ENCODE data around the gene DDI2.
A peak's percentile ranks its signal among the peaks of the same experiment; 100 is the strongest.
"Not testable (repeated sequence)": the region's sequence is repeated elsewhere in the genome, so short reads cannot be mapped to it uniquely, and the experiment has no call there.

DDI2 gene

GRCh38 chr1:15584489-15585363, 32.5 kb upstream of the DDI2 start, which contains the start of gene AGMAT:
AGMAT (minus strand) TSS chr1:15585051; CDS start chr1:15584967, 84 bp downstream.
- no peak within 1 kb of the TSS for H3K27ac ChIP-seq (ENCODE audit: low read depth, low read length)
- no peak within 1 kb of the TSS for H3K9ac ChIP-seq (ENCODE audit: low read length)
- H3K4me3 ChIP-seq (ENCODE audit: low read length) = peak within 1 kb of the TSS; percentile 68
- H3K4me1 ChIP-seq (ENCODE audit: control insufficient read depth, insufficient read depth, low read length) = no peaks in the 10 kb centered on the region
- no peaks in the 10 kb centered on the region for H3K27me3 ChIP-seq (ENCODE audit: control insufficient read depth, insufficient read depth, low read length)
- H3K36me3 ChIP-seq (ENCODE audit: control insufficient read depth, insufficient read depth, low read length) = no peaks in the 10 kb centered on the region

DNA sequence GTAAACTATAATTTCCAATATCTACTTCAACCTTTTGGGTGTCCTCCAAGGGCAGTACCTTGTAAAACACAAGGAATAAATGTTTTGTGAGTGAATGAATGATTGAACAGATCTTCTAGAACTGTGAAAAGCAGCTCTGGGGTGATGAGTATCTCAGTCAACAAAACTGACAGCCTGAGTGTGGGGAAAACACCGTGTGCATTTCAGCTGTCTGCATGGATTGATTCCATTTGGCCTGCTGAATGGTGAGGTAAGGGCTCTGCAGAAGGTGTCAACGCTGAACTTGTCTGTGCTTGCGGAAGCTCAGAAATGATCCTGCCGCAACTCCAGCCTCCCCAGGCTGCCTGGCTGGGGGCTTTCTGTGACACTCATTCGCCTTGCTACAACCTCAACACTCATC, 25.0 kb upstream of the DDI2 start:
- Histone ChIP-seq H3K4me3 (ENCODE audit: low read length) (no peak overlapping the region), H3K4me1 (ENCODE audit: control insufficient read depth, insufficient read depth, low read length) (no peaks in the 10 kb centered on the region), H3K27ac (ENCODE audit: low read depth, low read length) (no peak overlapping the region), H3K9ac (ENCODE audit: low read length) (no peak overlapping the region), H3K36me3 (ENCODE audit: control insufficient read depth, insufficient read depth, low read length) (no peaks in the 10 kb centered on the region), H3K27me3 (ENCODE audit: control insufficient read depth, insufficient read depth, low read length) (no peaks in the 10 kb centered on the region)

GRCh38 chr1:15595809-15596617, 21.2 kb upstream of the DDI2 start:
- Histone ChIP-seq H3K27ac (ENCODE audit: low read depth, low read length) (no peak overlapping the region), H3K9ac (ENCODE audit: low read length) (no peak overlapping the region), H3K36me3 (ENCODE audit: control insufficient read depth, insufficient read depth, low read length) (no peaks in the 10 kb centered on the region), H3K4me1 (ENCODE audit: control insufficient read depth, insufficient read depth, low read length) (no peaks in the 10 kb centered on the region), H3K27me3 (ENCODE audit: control insufficient read depth, insufficient read depth, low read length) (no peaks in the 10 kb centered on the region), H3K4me3 (ENCODE audit: low read length) (no peak overlapping the region)

DNA sequence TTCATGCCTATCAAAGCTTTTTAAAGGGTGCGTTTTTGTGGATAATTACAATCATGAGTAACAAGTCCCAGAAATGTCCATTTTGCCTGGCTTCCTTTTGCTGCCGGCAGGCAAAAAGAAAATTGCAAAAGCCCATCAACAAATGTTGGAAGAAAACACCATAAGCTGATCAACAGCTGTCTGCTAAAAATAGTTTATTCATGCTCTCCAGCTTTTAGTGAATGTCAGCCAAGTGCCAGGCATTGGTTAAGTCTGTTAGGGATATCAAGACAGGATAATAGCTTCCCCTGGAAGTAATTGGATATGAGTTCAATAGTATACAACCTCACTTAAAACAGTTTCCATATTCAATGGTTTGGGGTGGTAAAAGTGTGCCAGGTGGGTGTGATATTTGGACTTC, 18.8 kb upstream of the DDI2 start:
- no peak overlapping the region for H3K9ac ChIP-seq (ENCODE audit: low read length)
- no peak overlapping the region for H3K27ac ChIP-seq (ENCODE audit: low read depth, low read length)
- no peak overlapping the region for H3K4me3 ChIP-seq (ENCODE audit: low read length)
- H3K36me3 ChIP-seq (ENCODE audit: control insufficient read depth, insufficient read depth, low read length) = no peaks in the 10 kb centered on the region
- no peaks in the 10 kb centered on the region for H3K27me3 ChIP-seq (ENCODE audit: control insufficient read depth, insufficient read depth, low read length)
- H3K4me1 ChIP-seq (ENCODE audit: control insufficient read depth, insufficient read depth, low read length) = no peaks in the 10 kb centered on the region

DNA sequence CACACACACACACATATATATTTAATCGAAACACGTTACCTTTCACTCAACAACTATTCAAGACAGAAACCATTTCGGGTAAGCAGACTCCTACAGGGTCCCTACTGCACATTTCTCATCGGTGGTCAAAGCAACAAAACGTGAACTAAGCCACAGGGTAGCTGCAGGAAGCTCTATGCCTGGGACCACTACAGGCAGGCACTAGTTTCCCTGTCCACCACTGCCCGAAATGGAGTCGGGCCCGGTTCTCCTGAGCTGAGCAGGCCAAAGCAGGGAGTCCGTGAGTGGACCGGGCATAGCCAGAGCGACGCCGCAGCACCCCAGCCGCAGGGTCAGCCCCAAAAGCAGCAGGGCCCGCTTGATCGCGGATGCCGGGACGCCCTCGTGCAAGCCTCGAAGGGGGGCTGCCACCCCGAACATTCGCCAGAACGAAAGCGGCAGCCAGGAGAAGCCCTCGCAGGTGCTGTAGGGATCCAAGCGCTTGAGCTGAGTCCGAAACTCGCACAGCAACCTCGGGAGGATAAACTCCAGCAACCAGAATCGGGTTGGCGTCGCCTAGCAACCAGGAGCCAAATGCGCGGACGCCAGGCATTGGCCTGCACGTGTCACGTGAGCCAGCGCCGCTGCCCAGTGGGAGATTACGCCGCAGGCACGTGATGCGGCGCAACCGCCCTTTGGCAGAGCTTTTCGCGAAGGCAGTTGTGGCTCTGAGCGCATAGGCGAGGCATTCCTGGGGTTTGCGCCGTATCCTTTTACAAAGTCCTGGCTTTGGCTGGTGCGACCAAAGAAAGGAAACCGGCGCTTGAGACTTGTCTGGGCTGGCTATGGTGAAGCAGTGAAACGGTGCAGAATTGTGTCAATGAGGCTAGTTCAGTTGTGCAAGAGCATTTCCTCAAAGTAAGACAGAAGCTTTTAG, 13.9 kb upstream of the DDI2 start:
- peak overlapping the region; percentile 68 for H3K9ac ChIP-seq (ENCODE audit: low read length)
- no peaks in the 10 kb centered on the region for H3K27me3 ChIP-seq (ENCODE audit: control insufficient read depth, insufficient read depth, low read length)
- H3K4me1 ChIP-seq (ENCODE audit: control insufficient read depth, insufficient read depth, low read length) = no peaks in the 10 kb centered on the region
- no peaks in the 10 kb centered on the region for H3K36me3 ChIP-seq (ENCODE audit: control insufficient read depth, insufficient read depth, low read length)
- peak overlapping the region; percentile 93 for H3K4me3 ChIP-seq (ENCODE audit: low read length)
- peak overlapping the region; percentile 70 for H3K27ac ChIP-seq (ENCODE audit: low read depth, low read length)

- not testable (repeated sequence) for H3K9ac ChIP-seq (ENCODE audit: low read length)
Observed at GRCh38 chr1:15603966-15604282, 13.3 kb upstream of the DDI2 start.

DNA sequence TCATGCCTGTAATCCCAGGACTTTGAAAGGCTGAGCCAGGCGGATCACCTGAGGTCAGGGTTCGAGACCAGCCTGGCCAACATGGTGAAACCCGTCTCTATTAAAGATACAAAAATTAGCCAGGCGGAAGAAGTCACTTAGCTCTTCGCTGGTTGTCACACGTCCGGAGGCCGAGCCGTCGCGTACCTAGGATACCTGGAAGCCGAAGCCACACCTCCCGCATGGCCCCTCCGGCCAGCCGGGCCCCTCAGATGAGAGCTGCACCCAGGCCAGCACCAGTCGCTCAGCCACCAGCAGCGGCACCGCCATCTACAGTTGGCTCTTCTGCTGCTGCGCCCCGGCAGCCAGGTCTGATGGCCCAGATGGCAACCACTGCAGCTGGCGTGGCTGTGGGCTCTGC, 12.9 kb upstream of the DDI2 start:
- peak overlapping the region; percentile 93 for H3K4me3 ChIP-seq (ENCODE audit: low read length)
- not testable (repeated sequence) for H3K9ac ChIP-seq (ENCODE audit: low read length); H3K4me1 ChIP-seq (ENCODE audit: control insufficient read depth, insufficient read depth, low read length); H3K36me3 ChIP-seq (ENCODE audit: control insufficient read depth, insufficient read depth, low read length); H3K27me3 ChIP-seq (ENCODE audit: control insufficient read depth, insufficient read depth, low read length); H3K27ac ChIP-seq (ENCODE audit: low read depth, low read length)

More at GRCh38 chr1:15603966-15604282, 13.3 kb upstream of the DDI2 start:
- Histone ChIP-seq H3K27ac (ENCODE audit: low read depth, low read length) (peak overlapping the region; percentile 70), H3K4me3 (ENCODE audit: low read length) (peak overlapping the region; percentile 93)
- H3K36me3 ChIP-seq (ENCODE audit: control insufficient read depth, insufficient read depth, low read length); H3K4me1 ChIP-seq (ENCODE audit: control insufficient read depth, insufficient read depth, low read length); H3K27me3 ChIP-seq (ENCODE audit: control insufficient read depth, insufficient read depth, low read length): not testable (repeated sequence)

DNA sequence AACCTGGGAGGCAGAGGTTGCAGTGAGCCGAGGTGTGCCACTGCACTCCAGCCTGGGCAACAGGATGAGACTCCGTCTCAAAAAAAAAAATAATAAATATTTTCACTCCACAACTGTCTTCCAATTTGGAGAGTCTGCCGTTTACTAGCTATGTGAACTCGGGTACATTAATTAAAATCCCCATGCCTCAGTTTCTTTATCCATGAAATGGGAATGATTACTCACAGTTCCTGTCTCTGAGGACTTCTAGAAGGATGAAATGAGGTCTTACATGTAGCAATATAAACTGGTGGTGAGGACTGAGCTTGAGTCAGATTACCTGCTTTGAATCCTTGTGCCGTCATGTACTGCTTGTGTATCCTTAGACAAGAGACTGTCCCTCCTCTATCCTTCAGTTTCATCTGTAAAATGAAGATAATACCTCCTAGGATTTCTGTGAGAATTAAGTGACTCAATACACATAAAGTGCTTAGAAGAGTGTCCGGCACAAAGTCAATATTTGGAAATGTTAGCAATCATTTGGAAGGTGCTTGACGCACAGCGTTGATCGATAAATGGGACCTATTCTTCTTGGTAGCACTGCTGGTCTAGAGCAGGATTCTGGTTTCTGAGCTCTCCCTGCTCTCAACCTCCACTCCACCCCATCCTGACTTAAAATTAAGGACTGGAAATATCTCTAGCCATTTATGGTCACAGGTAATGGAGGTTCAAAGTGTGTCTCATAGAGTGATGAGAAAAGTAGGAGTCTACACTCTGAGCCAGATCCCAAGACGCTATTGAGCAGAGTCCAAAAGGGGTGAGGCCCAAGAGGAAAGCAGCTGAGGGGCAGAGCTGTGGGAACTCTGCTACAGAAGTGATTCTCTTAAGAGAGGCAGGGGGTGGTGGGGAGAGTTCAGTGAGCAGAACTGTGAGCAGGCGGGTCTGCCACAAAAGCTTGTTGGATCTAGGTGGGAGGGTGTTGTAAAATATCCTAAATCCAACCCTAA, 11.6 kb upstream of the DDI2 start:
- no peak overlapping the region for H3K27ac ChIP-seq (ENCODE audit: low read depth, low read length)
- no peak overlapping the region for H3K9ac ChIP-seq (ENCODE audit: low read length)
- no peaks in the 10 kb centered on the region for H3K4me1 ChIP-seq (ENCODE audit: control insufficient read depth, insufficient read depth, low read length)
- no peak overlapping the region for H3K4me3 ChIP-seq (ENCODE audit: low read length)
- H3K27me3 ChIP-seq (ENCODE audit: control insufficient read depth, insufficient read depth, low read length) = no peaks in the 10 kb centered on the region
- H3K36me3 ChIP-seq (ENCODE audit: control insufficient read depth, insufficient read depth, low read length) = no peaks in the 10 kb centered on the region

DNA sequence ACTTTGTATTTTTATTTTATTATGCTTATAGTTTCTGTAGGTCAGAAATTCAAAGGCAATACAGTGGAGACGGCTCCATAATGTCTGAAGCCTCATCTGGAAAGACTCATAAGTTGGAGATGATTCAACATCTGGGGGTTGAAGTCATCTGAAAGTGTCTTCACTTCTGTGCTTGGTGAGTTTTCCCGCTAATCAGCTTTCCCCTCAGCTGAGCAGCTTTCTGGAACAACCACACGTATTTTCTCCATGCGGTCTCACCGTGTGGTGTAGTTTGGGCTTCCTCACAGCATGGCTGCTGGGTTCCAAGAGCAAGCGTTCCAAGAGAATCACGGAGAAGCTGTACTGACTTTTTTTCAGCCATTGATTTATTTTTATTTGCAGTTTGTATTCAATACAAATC, 7.6 kb upstream of the DDI2 start:
- no peaks in the 10 kb centered on the region for H3K36me3 ChIP-seq (ENCODE audit: control insufficient read depth, insufficient read depth, low read length)
- H3K9ac ChIP-seq (ENCODE audit: low read length) = no peak overlapping the region
- no peaks in the 10 kb centered on the region for H3K4me1 ChIP-seq (ENCODE audit: control insufficient read depth, insufficient read depth, low read length)
- no peak overlapping the region for H3K27ac ChIP-seq (ENCODE audit: low read depth, low read length)
- no peak overlapping the region for H3K4me3 ChIP-seq (ENCODE audit: low read length)
- H3K27me3 ChIP-seq (ENCODE audit: control insufficient read depth, insufficient read depth, low read length) = no peaks in the 10 kb centered on the region

- H3K4me1 ChIP-seq (ENCODE audit: control insufficient read depth, insufficient read depth, low read length) = no peaks in the 10 kb centered on the region
Observed at GRCh38 chr1:15610167-15610566, 7.1 kb upstream of the DDI2 start.

DNA sequence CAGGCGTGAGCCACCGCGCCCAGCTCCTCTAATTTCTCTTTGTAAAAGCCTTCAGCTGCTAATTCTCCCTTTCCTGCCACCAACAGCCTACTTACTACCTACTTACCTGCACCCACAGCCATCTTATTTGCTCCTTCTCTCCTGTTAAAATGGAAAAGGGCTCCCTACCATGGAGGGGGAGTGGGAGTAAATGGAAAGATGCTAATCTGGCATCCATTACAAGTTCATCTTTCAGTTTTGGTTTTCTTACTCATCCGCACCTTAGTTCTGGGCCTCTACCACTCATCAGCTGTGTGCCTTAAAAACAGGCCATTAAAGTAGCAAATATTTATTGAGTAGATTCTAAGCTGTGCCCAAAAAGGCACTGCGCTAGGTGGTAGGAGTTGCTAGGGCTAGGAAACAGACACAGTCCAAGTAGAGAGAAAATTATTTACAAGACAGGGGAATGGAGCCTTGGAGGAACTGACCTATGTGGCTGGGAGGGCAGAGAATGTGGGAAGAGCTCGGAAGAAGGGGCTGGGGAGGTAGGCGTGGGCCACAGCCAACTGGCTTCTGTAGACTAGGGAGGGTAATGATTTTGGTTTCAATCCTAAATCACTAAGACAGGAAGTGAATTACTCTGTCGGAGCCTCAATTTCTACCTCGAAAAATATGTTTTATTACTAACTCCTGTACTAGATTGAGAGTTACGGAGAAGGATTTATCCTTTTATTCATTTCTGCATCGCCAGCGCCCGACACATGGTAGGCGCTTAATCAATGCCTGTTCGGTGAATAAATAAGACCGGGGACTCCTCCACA, 685 bp upstream of the DDI2 start:
- Histone ChIP-seq H3K27ac (ENCODE audit: low read depth, low read length) (peak overlapping the region; percentile 86), H3K36me3 (ENCODE audit: control insufficient read depth, insufficient read depth, low read length) (no peaks in the 10 kb centered on the region), H3K4me1 (ENCODE audit: control insufficient read depth, insufficient read depth, low read length) (peaks cover 4% of the 10 kb centered on the region), H3K9ac (ENCODE audit: low read length) (peak overlapping the region; percentile 42), H3K27me3 (ENCODE audit: control insufficient read depth, insufficient read depth, low read length) (no peaks in the 10 kb centered on the region), H3K4me3 (ENCODE audit: low read length) (peak overlapping the region; percentile 99)

More at GRCh38 chr1:15610167-15610566, 7.1 kb upstream of the DDI2 start:
- no peaks in the 10 kb centered on the region for H3K36me3 ChIP-seq (ENCODE audit: control insufficient read depth, insufficient read depth, low read length)
- H3K4me3 ChIP-seq (ENCODE audit: low read length) = no peak overlapping the region
- H3K27ac ChIP-seq (ENCODE audit: low read depth, low read length) = no peak overlapping the region
- no peak overlapping the region for H3K9ac ChIP-seq (ENCODE audit: low read length)
- no peaks in the 10 kb centered on the region for H3K27me3 ChIP-seq (ENCODE audit: control insufficient read depth, insufficient read depth, low read length)

Data from rectal smooth muscle tissue (tissue), 1 donor.